NCI-H2029 (cell line): ENCODE results near the gene A2M.

Experiments used
- DNase-seq: peaks from one replicate; lab custom pipeline; 2025; lab: John Stamatoyannopoulos, UW

A2M gene

GRCh38 chr12:9098463-9099026 lies 17.2 kb downstream of the A2M start:
- DNase-seq: no peak

- no peak for DNase-seq
Measured at GRCh38 chr12:9098115-9098452, 17.6 kb downstream of the A2M start.

GRCh38 chr12:9096563-9097176 lies 19.0 kb downstream of the A2M start:
- DNase-seq: no peak

GRCh38 chr12:9095322-9095721 lies 20.4 kb downstream of the A2M start:
- no peak for DNase-seq

- DNase-seq: no peak
Measured at GRCh38 chr12:9094512-9095206, 21.1 kb downstream of the A2M start.

DNA sequence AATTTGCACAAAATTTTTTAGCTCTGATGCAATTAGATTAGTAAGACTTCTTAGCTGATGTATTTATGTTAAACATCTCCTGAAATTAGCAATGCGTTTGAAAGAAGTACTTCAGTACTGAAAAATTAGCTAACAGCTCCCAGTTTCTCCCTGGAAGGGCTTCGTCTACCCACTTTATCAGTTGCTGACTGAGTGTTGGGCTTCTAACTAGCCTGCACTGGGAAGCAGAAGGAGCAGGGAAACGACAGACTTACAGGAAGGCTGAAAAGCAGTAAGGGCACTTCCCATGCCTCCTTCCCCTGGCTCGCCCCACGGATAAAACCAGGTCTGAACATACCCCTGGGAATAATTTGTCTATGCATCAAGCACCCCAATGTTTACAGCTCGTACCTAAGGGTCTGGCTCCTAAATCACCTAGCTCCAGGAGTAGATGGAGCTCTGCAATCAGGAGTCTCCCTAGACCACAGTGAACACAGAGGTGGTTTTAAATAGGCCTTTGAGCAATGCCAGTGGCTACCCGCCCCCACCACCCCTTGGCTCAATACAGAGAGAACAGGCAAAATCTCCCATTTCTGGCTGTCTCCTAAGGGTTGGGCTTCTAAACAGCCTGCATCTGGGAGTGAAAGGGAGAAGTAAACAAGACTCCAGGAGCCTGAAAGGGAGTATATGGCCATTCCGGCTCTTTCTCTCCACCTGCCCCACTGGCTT lies 23.7 kb downstream of the A2M start:
- no peak for DNase-seq

- no peak for DNase-seq
Measured at GRCh38 chr12:9090220-9090619, 25.5 kb downstream of the A2M start.

DNA sequence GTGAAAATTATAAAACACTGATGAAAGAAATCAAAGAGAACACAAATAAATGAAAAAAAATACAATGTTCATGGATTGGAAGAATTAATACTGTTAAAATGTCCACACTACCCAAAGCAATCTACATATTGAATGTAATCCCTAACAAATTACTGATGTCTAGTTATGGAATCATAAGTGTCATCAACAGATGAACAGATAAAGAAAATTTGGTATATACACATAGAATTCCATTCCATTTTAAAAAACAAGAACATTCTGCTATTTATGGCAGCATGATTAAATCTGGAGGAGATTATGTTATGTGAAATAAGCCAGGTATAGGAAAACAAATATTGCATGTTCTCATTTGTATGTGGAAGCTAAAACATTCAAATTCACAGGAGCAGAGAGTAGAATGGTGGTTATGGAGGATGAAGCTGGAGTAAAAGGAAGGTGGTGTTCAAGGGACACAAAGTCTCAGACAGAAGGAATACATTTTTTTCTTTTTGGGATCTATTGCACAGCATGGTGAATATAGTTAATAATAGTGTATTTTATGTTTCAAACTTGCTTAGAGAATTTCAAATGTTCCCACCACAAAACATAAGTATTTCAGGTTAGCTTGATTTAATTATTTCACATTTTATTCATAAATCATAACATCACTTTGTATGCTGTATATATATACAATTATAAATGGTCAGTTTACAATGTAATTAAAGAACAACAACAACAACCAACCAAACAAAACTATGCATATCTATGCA lies 28.5 kb downstream of the A2M start:
- no peak for DNase-seq

- DNase-seq: no peak
Measured at GRCh38 chr12:9086087-9086486, 29.6 kb downstream of the A2M start.

- DNase-seq: no peak
Measured at GRCh38 chr12:9084417-9084816, 31.3 kb downstream of the A2M start.

DNA sequence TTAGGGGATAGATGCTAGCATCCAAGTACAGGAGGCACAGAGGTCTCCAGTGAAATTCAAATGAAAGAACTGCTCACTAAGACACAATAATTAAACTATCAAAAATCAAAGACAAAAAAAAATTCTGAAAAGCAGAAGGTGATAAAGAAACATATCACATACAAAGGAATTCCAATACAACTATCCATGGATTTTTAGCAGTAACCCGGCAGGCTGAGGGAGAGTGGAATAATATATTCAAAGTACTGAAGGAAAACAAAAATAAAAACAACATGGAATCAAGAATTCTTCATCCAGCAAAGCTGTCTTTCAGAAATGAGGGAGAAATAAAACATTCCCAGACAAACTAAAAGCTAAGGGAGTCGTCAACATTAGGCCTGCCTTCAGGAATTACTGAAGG lies 31.9 kb downstream of the A2M start:
- DNase-seq: no peak

- no peak for DNase-seq
Measured at GRCh38 chr12:9081667-9082427, 33.9 kb downstream of the A2M start.

- DNase-seq: no peak
Measured at GRCh38 chr12:9079883-9080675, 35.6 kb downstream of the A2M start.

DNA sequence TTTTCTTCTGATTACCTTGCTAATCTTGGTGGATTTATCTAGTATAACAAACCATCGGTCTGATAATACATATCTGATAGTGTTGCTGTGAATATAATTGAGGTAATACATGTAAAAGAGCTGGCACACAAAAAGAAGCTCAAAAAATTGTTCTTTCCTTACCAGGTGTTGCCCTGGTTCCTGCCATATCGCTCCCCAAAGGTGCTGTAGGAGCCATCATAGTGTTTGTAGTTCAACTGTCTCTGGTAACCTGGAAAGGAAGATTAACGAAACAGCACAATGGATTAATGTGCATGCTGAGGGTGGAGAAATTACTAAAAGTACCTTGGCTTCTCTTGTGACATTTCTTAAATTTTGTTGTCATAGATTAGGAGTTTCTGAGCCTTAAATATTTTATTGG lies 36.6 kb downstream of the A2M start:
- no peak for DNase-seq

DNA sequence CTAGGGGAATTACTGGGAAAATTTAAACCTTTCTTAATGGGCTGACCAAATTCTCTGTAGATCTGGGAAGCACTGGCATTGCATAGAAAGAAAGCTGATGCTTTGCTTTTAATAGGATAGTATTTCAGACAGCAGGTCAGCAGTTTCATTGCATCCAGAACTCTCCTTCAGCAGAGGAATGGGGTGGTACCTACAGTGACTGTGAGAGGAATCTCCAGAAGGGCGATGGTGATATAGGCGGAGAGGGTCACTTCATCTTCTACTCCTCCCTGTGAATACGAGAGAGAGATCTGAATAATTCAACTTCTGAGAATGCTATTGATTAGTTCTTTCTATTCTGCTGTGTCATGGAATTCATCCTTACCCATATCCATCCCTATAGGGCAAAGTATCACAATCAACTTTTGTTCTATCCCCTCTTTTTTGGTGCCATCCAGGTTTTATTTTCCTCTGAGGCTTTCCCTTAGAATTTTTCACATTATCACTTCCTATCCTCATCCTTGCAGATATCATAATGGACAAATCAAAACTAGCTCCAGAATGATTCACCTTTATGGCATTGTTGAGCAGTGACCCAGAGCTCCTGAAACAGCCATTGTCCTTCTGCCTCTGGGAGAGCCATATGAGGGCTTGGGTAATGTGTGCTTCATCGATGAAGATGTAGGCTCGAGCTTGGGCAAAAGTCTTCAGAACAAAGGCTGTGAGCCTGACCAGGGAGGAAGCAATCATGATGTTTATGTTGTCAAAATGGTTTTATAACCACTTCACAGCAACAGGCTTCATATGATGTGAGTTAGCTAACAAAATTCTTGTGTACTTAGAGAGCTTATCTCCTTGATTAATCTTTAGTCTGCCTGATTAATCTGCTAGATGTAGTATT lies 38.3 kb downstream of the A2M start:
- DNase-seq: no peak

- DNase-seq: no peak
Measured at GRCh38 chr12:9076733-9077132, 39.0 kb downstream of the A2M start.

DNA sequence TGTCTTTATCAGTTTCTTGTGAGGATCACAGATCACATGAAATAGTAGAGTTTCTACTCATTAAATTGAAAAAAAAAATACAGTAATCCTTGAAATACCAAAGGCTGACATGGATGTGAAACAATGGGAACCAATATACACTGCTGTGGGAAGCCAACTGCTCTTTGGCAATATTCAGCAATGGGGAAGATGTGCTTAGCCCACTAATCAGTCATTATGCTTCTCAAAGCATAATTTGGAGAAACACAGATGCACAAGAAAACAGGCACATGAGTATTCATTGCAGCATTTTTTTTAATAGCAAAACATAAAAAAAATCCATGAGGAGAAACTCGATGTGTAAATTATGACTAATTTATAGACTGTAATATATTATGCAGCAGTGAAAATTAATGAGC lies 40.6 kb downstream of the A2M start:
- DNase-seq: no peak

DNA sequence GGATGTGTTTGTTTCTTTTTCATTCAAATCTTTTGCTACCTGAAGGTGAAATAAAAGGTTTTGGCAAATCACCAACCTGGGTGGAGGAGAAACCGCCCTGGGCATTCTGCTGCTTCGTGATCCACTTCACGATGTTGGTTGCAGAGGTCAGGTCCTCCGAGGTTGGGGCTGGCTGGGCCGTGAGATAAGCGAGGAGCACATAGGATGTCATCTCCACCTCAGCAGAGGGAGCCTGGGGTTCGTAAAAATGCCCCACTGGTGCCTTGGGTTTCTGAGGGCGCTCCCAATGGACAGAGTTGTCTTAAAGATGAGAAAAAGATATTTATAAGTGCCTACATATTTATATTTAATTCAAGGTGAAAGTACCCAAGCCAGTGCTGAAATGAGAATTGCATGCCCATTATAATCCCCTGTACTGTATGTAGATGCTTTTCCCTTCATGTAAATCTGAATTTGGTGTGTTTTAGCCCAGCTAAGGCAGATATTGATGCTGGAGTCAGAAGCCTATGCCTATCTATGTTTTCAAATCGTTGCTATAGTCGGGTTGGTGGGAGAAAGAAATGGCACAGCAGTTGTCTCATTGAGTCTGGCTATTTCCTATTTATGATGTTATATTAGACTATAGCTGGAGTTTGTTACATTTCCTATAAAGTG lies 41.1 kb downstream of the A2M start:
- no peak for DNase-seq

- no peak for DNase-seq
Measured at GRCh38 chr12:9073076-9073475, 42.6 kb downstream of the A2M start.
